Progenitor cell of endocrine pancreas (in vitro differentiated cells): Measurements from ENCODE around the gene UBE2L3. TPM values are rescaled to one million over a fixed set of nuclear protein-coding genes. Genes with fewer than 3 reads are reported as not detected.
"Not testable (repeated sequence)": the region's sequence is repeated elsewhere in the genome, so short reads cannot be mapped to it uniquely, and the experiment has no call there.

ENCODE experiments used
- DNase-seq: peaks from one replicate; pipeline ENCODE4 v3.0.0; 2021; ENCODE audit warnings: low spot score; ENCODE audit not compliant: unreplicated experiment
- H3K27ac Mint-ChIP-seq: 2 replicates; pipeline ENCODE4 v1.8.0; 2021; ENCODE audit warnings: mild to moderate bottlenecking, moderate library complexity, mixed read lengths
- H3K27me3 Mint-ChIP-seq: 2 replicates; pipeline ENCODE4 v1.8.0; 2021; ENCODE audit warnings: mixed read lengths
- H3K36me3 Mint-ChIP-seq: 2 replicates; pipeline ENCODE4 v1.8.0; 2022; ENCODE audit warnings: mixed read lengths; ENCODE audit not compliant: insufficient read depth
- H3K4me1 Mint-ChIP-seq: 2 replicates; pipeline ENCODE4 v1.8.0; 2021; ENCODE audit warnings: low read depth, mixed read lengths
- H3K4me3 Mint-ChIP-seq: 2 replicates; pipeline ENCODE4 v1.8.0; 2021; ENCODE audit warnings: low read depth, mild to moderate bottlenecking, moderate library complexity, mixed read lengths
- H3K9me3 Mint-ChIP-seq: 2 replicates; pipeline ENCODE4 v1.8.0; 2021; ENCODE audit warnings: low read depth, mixed read lengths
- CTCF ChIP-seq: fragments of 200-600 bp; sonication (generic); IDR thresholded peaks from one replicate; pipeline ENCODE4 v1.5.0; 2021; ENCODE audit warnings: antibody characterized with exemption, mild to moderate bottlenecking; ENCODE audit not compliant: unreplicated experiment
- total RNA-seq: library from RNA; stranded (reverse); gene quantifications from 2 replicates; pipeline ENCODE4 v1.2.1, GENCODE V29; 2021

Gene UBE2L3
- total RNA-seq, 1 donor from 2014 or later, result 67.4 TPM

DNA sequence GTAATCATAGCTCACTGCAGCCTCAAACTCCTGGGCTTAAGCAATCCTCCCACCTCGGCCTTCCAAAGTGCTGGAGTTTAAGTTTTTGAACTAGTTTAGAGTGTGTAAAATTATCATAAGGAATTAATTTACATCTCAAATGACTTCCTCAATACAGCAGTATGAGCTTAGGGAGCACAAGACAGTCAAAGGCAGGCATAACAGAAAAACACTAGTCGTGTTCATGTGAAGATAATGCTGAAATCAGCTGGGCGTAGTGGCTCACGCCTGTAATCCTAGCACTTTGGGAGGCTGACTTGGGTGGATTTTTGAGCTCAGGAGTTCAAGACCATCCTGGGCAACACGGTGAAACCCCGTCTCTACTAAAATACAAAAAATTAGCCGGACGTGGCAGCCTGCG is 36.5 kb downstream of the UBE2L3 start:
- no peak for TF ChIP-seq CTCF
- Mint-ChIP-seq H3K36me3 (peaks cover 5% of the 10 kb centered on the region), H3K4me3 (no peak overlapping the region), H3K9me3 (no peaks in the 10 kb centered on the region), H3K27me3 (no peaks in the 10 kb centered on the region), H3K4me1 (peaks cover 6% of the 10 kb centered on the region), H3K27ac (no peak overlapping the region)
- DNase-seq, result no peak

DNA sequence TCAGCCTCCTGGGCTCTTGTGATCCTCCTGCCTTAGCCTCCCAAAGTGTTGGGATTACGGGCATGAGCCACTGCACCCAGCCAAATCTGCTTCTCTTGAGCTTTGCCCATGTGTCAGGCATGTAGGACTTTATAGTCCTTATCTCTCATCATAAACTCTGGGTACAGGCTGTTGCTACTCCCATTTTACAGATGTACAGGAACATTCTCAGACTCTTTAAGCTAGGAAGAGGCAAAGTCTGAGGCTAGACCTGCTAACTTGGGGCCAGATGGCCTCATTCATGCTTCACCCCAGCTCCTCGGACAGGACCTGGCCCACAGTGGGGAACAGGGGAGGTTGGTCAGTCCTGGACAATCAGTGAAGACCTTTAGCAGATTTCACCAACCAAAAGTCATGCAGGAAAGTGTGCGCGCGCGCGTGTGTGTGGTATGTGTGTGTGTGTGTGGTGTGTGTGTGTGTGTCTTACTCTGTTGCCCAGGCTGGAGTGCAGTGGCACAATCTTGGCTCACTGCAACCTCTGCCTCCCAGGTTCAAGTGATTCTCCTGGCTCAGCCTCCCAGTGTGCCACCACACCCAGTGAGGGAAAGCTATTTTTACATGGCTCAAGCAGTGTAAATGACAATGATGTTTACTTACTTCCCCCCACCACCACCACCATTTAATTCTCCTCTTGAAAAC is 38.5 kb downstream of the UBE2L3 start:
- no peak overlapping the region for H3K4me3 Mint-ChIP-seq
- no peak overlapping the region for H3K27ac Mint-ChIP-seq
- H3K27me3 Mint-ChIP-seq, result no peaks in the 10 kb centered on the region
- TF ChIP-seq CTCF, result no peak
- H3K4me1 Mint-ChIP-seq, result no peaks in the 10 kb centered on the region
- H3K9me3 Mint-ChIP-seq, result no peaks in the 10 kb centered on the region
- peaks cover 4% of the 10 kb centered on the region for H3K36me3 Mint-ChIP-seq
- DNase-seq, result no peak

- peaks cover 8% of the 10 kb centered on the region for H3K36me3 Mint-ChIP-seq
- DNase-seq, result no peak
- no peaks in the 10 kb centered on the region for H3K27me3 Mint-ChIP-seq
- H3K9me3 Mint-ChIP-seq, result no peaks in the 10 kb centered on the region
- no peak overlapping the region for H3K4me3 Mint-ChIP-seq
- no peaks in the 10 kb centered on the region for H3K4me1 Mint-ChIP-seq
- no peak for TF ChIP-seq CTCF
- H3K27ac Mint-ChIP-seq, result peak overlapping the region; percentile 75
Observed at GRCh38 chr22:21606775-21607174, 39.3 kb downstream of the UBE2L3 start.

GRCh38 chr22:21609556-21610157 is 42.1 kb downstream of the UBE2L3 start:
- not testable (repeated sequence) for H3K27me3 Mint-ChIP-seq, H3K4me3 Mint-ChIP-seq, H3K4me1 Mint-ChIP-seq, DNase-seq, H3K27ac Mint-ChIP-seq, H3K9me3 Mint-ChIP-seq
- peaks cover 15% of the 10 kb centered on the region for H3K36me3 Mint-ChIP-seq

DNA sequence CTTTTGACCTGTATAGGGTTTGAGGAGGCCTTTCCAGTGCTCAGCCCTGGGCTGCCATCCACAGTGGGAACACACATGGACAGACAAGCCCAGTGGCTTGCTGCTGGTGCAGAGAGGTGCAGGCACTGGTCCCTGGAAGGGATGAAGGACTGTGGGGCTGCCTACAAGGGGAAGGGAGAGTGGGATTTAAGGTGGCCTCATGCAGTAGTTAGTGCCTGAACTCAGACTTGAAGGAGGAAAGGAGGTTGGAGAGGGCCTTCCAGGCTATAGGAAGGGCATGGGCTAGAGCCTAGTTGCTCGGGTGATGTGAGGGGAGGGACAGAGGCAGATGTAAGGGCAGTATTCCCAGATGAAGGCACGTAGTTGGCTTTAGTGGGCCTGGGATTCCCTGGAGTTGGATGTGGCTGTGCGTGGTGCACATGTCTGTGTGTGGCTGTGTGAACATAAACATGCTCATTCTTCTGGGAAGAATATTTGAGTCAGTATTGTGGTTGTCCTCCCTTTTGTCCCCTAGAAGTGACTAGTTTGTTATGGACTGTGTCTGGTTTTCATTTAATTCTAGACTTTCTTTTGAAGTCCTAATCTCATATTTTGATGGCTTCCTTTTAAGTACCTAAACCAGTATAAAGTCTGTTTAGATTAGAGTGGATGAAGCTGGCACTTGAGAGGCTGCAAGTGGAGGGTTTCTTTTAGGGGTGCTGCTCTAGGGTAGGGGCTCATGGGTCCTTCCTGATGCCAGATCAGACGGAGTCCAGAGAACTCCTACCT is 43.9 kb downstream of the UBE2L3 start:
- no peak for TF ChIP-seq CTCF
- peak overlapping the region; percentile 73 for H3K27ac Mint-ChIP-seq
- H3K36me3 Mint-ChIP-seq, result peaks cover 18% of the 10 kb centered on the region
- no peaks in the 10 kb centered on the region for H3K27me3 Mint-ChIP-seq
- no peak overlapping the region for H3K4me3 Mint-ChIP-seq
- peaks cover 8% of the 10 kb centered on the region for H3K4me1 Mint-ChIP-seq
- no peak for DNase-seq
- no peaks in the 10 kb centered on the region for H3K9me3 Mint-ChIP-seq
